Measurements from ENCODE around the gene DLGAP5.

DLGAP5 gene

DNA sequence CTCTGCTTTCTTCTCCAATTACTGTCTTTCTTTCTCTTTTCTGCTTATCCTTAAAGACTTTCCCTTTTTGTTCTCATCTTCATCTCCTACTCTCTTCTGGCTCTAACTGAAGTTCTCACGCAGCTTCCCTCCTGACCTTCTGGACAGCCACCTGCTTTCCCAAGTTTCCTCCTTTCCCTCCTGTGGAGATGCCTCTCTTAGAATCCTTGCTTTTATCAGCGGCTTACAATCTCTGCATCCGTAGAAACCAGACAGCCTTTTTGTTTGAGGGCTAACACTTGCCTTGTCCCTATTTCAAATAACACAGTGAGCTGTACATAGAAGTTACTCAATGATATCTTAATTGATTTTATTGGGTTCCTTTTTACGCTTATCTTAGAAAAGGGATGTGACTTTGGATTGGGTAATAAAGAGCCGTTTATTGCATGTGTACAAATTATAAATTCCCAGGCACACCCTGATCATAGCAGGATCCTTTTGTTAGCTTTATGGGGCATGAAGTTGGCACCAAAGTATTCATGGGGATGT is 64.4 kb downstream of the DLGAP5 start:
- no peak overlapping the region for H3K4me3 ChIP-seq (ENCODE audit: low read depth, low read length)
- no peak overlapping the region for H2AFZ ChIP-seq
- TF ChIP-seq, protein P1, sequence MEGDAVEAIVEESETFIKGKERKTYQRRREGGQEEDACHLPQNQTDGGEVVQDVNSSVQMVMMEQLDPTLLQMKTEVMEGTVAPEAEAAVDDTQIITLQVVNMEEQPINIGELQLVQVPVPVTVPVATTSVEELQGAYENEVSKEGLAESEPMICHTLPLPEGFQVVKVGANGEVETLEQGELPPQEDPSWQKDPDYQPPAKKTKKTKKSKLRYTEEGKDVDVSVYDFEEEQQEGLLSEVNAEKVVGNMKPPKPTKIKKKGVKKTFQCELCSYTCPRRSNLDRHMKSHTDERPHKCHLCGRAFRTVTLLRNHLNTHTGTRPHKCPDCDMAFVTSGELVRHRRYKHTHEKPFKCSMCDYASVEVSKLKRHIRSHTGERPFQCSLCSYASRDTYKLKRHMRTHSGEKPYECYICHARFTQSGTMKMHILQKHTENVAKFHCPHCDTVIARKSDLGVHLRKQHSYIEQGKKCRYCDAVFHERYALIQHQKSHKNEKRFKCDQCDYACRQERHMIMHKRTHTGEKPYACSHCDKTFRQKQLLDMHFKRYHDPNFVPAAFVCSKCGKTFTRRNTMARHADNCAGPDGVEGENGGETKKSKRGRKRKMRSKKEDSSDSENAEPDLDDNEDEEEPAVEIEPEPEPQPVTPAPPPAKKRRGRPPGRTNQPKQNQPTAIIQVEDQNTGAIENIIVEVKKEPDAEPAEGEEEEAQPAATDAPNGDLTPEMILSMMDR (IDR thresholded peaks at IDR 0.05): no peak
- H3K9me3 ChIP-seq (ENCODE audit: control insufficient read depth, low read length): no peaks in the 10 kb centered on the region
- no peak overlapping the region for H3K9ac ChIP-seq
- H3K79me2 ChIP-seq: no peaks in the 10 kb centered on the region
- H3K27ac ChIP-seq: no peak overlapping the region
- no peaks in the 10 kb centered on the region for H3K36me3 ChIP-seq (ENCODE audit: control insufficient read depth, insufficient read depth, low read length)
- H3K27me3 ChIP-seq (ENCODE audit: control insufficient read depth, insufficient read depth, low read length): no peaks in the 10 kb centered on the region
- no peak overlapping the region for H3K4me2 ChIP-seq (ENCODE audit: low read length)
- H3K4me1 ChIP-seq: peaks cover 10% of the 10 kb centered on the region

DNA sequence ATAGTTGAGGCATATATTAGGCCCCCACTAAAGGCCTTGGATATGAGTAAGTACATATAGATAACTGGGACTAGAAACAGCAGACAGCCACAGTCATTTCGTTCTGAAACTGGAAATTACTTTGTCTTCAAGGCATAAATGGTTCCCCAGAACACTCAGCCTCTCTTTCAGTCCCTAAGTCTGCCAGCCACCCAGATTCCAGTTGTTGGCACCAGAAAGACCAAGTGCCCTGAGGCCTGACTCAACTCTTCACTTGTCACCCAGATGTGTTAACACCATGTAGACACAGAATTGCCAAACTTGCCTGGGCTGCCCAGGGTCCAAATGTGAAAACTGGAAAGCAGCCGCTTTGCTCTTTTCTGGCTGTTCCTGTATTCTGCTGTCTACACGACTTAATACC is 65.4 kb downstream of the DLGAP5 start:
- no peaks in the 10 kb centered on the region for H3K79me2 ChIP-seq
- H2AFZ ChIP-seq: no peak overlapping the region
- H3K9me3 ChIP-seq (ENCODE audit: control insufficient read depth, low read length): no peaks in the 10 kb centered on the region
- no peak overlapping the region for H3K4me2 ChIP-seq (ENCODE audit: low read length)
- no peak overlapping the region for H3K4me3 ChIP-seq (ENCODE audit: low read depth, low read length)
- TF ChIP-seq, protein P1 (IDR thresholded peaks at IDR 0.05): no peak
- H3K36me3 ChIP-seq (ENCODE audit: control insufficient read depth, insufficient read depth, low read length): no peaks in the 10 kb centered on the region
- no peak overlapping the region for H3K27ac ChIP-seq
- H3K9ac ChIP-seq: no peak overlapping the region
- no peaks in the 10 kb centered on the region for H3K27me3 ChIP-seq (ENCODE audit: control insufficient read depth, insufficient read depth, low read length)
- H3K4me1 ChIP-seq: peaks cover 12% of the 10 kb centered on the region

DNA sequence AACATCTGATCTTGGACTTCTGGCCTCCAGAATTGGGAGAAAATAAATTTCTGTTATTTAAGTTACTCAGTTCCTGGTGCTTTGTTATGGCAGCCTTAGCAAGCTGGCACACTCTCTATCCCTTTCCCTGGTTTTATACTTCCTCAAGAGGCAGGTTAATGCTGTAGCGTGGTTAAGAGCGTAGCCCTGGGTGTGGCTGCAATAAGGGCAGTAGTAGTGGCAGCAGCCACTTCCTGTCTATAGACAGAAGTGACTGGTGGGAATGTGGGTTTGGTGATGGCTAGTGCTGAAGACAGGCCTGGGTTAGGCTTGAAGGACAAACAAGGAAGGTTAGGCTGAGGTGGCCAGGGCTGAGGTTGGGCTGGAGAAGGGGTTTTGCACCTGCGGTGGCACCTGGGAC is 66.0 kb downstream of the DLGAP5 start:
- Histone ChIP-seq H2AFZ (no peak overlapping the region), H3K79me2 (no peaks in the 10 kb centered on the region), H3K4me1 (peaks cover 12% of the 10 kb centered on the region), H3K27ac (no peak overlapping the region), H3K36me3 (ENCODE audit: control insufficient read depth, insufficient read depth, low read length) (no peaks in the 10 kb centered on the region), H3K9ac (no peak overlapping the region), H3K27me3 (ENCODE audit: control insufficient read depth, insufficient read depth, low read length) (no peaks in the 10 kb centered on the region), H3K4me3 (ENCODE audit: low read depth, low read length) (no peak overlapping the region), H3K4me2 (ENCODE audit: low read length) (no peak overlapping the region), H3K9me3 (ENCODE audit: control insufficient read depth, low read length) (no peaks in the 10 kb centered on the region)
- TF ChIP-seq, protein P1 (IDR thresholded peaks at IDR 0.05): no peak

DNA sequence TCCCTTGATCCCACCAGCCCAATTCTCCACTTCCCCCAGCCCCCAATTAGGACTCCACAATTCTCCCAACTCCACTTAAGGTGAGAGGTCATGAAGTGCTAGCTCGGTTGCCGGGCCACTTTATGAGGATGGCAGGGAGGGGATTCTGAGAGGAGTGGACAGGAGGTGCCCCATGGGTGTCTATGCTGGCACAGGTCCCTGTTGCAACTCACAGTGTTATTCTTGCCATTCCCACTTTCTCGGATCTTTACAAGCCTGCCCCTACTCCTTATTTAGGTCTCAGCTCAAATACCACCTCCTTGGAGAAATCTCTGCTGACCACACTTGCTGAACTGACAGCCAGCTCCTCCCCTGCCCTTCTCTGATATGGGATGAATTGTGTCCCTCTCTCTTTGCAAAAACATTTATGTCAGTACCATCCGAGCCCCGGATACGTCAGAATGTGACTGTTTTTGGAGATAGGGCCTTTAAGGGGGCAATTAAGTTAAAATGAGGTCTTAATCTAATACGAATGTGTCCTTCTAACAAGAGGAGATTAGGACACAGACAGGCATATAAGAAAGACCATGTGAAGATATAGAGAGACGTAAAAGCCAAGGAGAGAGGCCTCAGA is 66.5 kb downstream of the DLGAP5 start:
- H3K27ac ChIP-seq: no peak overlapping the region
- no peak overlapping the region for H3K4me2 ChIP-seq (ENCODE audit: low read length)

More for the DNA sequence above, 66.5 kb downstream of the DLGAP5 start:
- Histone ChIP-seq H3K4me1 (peaks cover 12% of the 10 kb centered on the region), H3K79me2 (no peaks in the 10 kb centered on the region), H3K4me3 (ENCODE audit: low read depth, low read length) (no peak overlapping the region), H3K9me3 (ENCODE audit: control insufficient read depth, low read length) (no peaks in the 10 kb centered on the region), H2AFZ (no peak overlapping the region), H3K9ac (no peak overlapping the region), H3K36me3 (ENCODE audit: control insufficient read depth, insufficient read depth, low read length) (no peaks in the 10 kb centered on the region), H3K27me3 (ENCODE audit: control insufficient read depth, insufficient read depth, low read length) (no peaks in the 10 kb centered on the region)
- TF ChIP-seq, protein P1 (IDR thresholded peaks at IDR 0.05): no peak
